DOHH2 (cell line): ENCODE results near the gene COP1.

Source experiments
- EZH2phosphoT487 ChIP-seq: fragments of 200-600 bp; sonication (generic); IDR thresholded peaks from 2 replicates; pipeline ENCODE4 v1.6.1; 2017; ENCODE audit warnings: borderline replicate concordance, mild to moderate bottlenecking, antibody characterized with exemption, low read length, moderate library complexity, mixed read lengths
- TF ChIP-seq, protein P1 (sequence below): fragments of 200-600 bp; sonication (generic); IDR thresholded peaks from one replicate; pipeline ENCODE4 v1.5.1; 2014; ENCODE audit warnings: antibody characterized with exemption, mild to moderate bottlenecking, low read depth, low read length; ENCODE audit not compliant: poor library complexity, severe bottlenecking

DNA sequence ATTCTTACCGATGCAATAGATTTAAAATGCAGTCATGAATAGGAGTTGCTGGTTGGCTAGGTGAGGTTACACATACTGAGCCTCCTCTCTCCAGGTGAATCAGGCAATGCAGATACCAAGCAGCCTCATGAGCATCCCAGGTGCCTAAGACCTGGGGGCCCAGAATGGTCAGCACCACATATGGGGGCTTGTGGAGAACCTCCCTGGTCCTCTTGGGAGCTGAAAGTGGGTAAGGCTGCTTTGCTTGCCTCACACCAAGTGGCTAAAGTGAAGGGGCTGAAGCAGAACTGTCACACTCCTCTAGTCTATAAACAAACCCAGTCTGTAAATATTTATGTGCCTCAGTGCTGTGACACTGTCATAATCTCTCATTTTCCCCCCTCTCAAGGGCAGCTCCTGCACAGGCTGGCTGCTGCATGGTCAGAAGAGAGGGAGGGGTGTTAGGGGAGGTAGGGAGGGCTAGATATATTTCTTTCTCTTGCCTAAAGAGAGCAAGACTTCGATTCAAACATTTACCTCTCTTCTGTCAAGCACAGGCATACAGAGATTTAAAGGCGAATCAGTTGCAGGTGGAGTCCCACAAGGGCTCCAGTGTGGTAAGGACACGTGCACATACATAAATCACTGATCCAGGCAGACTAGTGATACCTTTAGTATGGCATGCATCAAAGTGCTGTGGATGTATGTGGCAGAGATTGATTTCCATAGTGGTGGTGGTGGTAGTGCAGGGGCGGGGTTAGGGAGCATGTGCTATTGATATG, 305.8 kb downstream of the COP1 start:
- TF ChIP-seq, protein P1, sequence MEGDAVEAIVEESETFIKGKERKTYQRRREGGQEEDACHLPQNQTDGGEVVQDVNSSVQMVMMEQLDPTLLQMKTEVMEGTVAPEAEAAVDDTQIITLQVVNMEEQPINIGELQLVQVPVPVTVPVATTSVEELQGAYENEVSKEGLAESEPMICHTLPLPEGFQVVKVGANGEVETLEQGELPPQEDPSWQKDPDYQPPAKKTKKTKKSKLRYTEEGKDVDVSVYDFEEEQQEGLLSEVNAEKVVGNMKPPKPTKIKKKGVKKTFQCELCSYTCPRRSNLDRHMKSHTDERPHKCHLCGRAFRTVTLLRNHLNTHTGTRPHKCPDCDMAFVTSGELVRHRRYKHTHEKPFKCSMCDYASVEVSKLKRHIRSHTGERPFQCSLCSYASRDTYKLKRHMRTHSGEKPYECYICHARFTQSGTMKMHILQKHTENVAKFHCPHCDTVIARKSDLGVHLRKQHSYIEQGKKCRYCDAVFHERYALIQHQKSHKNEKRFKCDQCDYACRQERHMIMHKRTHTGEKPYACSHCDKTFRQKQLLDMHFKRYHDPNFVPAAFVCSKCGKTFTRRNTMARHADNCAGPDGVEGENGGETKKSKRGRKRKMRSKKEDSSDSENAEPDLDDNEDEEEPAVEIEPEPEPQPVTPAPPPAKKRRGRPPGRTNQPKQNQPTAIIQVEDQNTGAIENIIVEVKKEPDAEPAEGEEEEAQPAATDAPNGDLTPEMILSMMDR = no peak
- TF ChIP-seq EZH2phosphoT487 = no peak
